C4-2B (cell line): ENCODE measurements around the gene LIPJ.

Source experiments
- H3K27ac ChIP-seq: fragments of 450-650 bp; 2 replicates; pipeline ENCODE4 v1.5.1; 2017
- CTCF ChIP-seq: fragments of 450-650 bp; conservative IDR thresholded peaks from 2 replicates; pipeline ENCODE4 v1.5.1; 2017; ENCODE audit warnings: mild to moderate bottlenecking
- ZFX ChIP-seq: fragments of 450-650 bp; IDR thresholded peaks from 2 replicates; pipeline ENCODE4 v1.6.1; 2017

Gene LIPJ

GRCh38 chr10:88545359-88545758 is 41.2 kb upstream of the LIPJ start:
- TF ChIP-seq ZFX (no peak), CTCF (no peak)

GRCh38 chr10:88546497-88546896 is 40.1 kb upstream of the LIPJ start:
- H3K27ac ChIP-seq, result no peak overlapping the region
- TF ChIP-seq ZFX (no peak), CTCF (no peak)

More at GRCh38 chr10:88545359-88545758, 41.2 kb upstream of the LIPJ start:
- H3K27ac ChIP-seq, result no peak overlapping the region

- TF ChIP-seq CTCF (no peak), ZFX (no peak)
- no peak overlapping the region for H3K27ac ChIP-seq
These were observed 35.3 kb upstream of the LIPJ start for GRCh38 chr10:88551246-88551645.

- no peak overlapping the region for H3K27ac ChIP-seq
- TF ChIP-seq ZFX (no peak), CTCF (peak; percentile 70)
These were observed 33.3 kb upstream of the LIPJ start for GRCh38 chr10:88553116-88553752.

- TF ChIP-seq ZFX (no peak), CTCF (no peak)
- H3K27ac ChIP-seq, result no peak overlapping the region
These were observed 31.2 kb upstream of the LIPJ start for GRCh38 chr10:88555190-88555908.

- TF ChIP-seq ZFX (no peak), CTCF (no peak)
- no peak overlapping the region for H3K27ac ChIP-seq
These were observed 29.3 kb upstream of the LIPJ start for GRCh38 chr10:88557256-88557655.

GRCh38 chr10:88557658-88558057 is 28.9 kb upstream of the LIPJ start:
- no peak overlapping the region for H3K27ac ChIP-seq
- TF ChIP-seq ZFX, result no peak
- no peak for TF ChIP-seq CTCF
